KMS-11 (cell line): ENCODE measurements around the gene PRDM2.

Source experiments
- H2AFZ ChIP-seq: fragments of 200-600 bp; sonication (generic); 2 replicates; pipeline ENCODE4 v1.6.1; 2016; ENCODE audit warnings: antibody characterized with exemption, mixed run types, low read depth
- H3K27ac ChIP-seq: fragments of 200-600 bp; sonication (generic); 2 replicates; pipeline ENCODE4 v1.6.1; 2016; ENCODE audit warnings: mild to moderate bottlenecking, mixed run types
- H3K27me3 ChIP-seq: fragments of 200-600 bp; sonication (generic); 2 replicates; pipeline ENCODE4 v1.6.1; 2017; ENCODE audit warnings: mild to moderate bottlenecking, low read depth, mixed run types, moderate library complexity; ENCODE audit not compliant: insufficient read depth
- H3K36me3 ChIP-seq: fragments of 200-600 bp; sonication (generic); 2 replicates; pipeline ENCODE4 v1.6.1; 2017; ENCODE audit warnings: mild to moderate bottlenecking, mixed run types; ENCODE audit not compliant: insufficient read depth
- H3K4me1 ChIP-seq: fragments of 200-600 bp; sonication (generic); 2 replicates; pipeline ENCODE4 v1.6.1; 2016; ENCODE audit warnings: mild to moderate bottlenecking, low read depth, mixed run types; ENCODE audit not compliant: poor library complexity, severe bottlenecking
- H3K4me2 ChIP-seq: fragments of 200-600 bp; sonication (generic); 2 replicates; pipeline ENCODE4 v1.7.0; 2016; ENCODE audit warnings: mild to moderate bottlenecking, mixed run types
- H3K4me3 ChIP-seq: fragments of 200-600 bp; sonication (generic); IDR thresholded peaks from 2 replicates; pipeline ENCODE4 v1.6.1; 2017; ENCODE audit warnings: low read depth, low read length, mixed read lengths; ENCODE audit not compliant: insufficient read depth
- H3K79me2 ChIP-seq: fragments of 200-600 bp; sonication (generic); 2 replicates; pipeline ENCODE4 v1.6.1; 2016; ENCODE audit warnings: low read depth, mixed run types; ENCODE audit not compliant: insufficient read depth
- H3K9ac ChIP-seq: fragments of 200-600 bp; sonication (generic); 2 replicates; pipeline ENCODE4 v1.6.1; 2016; ENCODE audit warnings: mild to moderate bottlenecking, mixed run types
- H4K20me1 ChIP-seq: fragments of 200-600 bp; sonication (generic); 2 replicates; pipeline ENCODE4 v1.6.1; 2016; ENCODE audit warnings: mild to moderate bottlenecking, mixed run types; ENCODE audit not compliant: insufficient read depth
- TF ChIP-seq, protein P1 (sequence below): fragments of 200-600 bp; sonication (generic); conservative IDR thresholded peaks from 2 replicates; pipeline ENCODE4 v1.6.1; 2017; ENCODE audit warnings: low read depth, mild to moderate bottlenecking, antibody characterized with exemption, low read length, moderate library complexity, mixed read lengths

Gene PRDM2

DNA sequence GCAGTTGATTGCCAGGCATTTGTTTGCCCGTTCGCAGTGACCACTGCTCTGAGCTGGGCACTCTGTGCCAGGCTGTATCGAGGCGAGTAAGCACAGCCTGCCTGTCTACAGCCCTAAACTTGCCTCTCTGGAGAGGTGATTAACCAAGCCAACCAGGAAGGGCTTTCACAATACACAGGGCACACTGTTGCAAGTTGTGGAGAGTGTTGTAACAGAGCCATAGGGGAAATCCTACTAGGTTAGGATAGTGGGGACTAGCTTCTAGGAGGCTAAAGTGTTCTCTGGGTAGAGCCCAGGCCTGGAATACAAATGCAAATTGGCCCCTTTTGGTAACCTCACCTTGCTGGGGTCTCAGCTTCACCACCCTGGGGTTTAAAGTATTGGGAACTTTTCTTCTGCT lies 23.8 kb downstream of the PRDM2 start:
- TF ChIP-seq, protein P1, sequence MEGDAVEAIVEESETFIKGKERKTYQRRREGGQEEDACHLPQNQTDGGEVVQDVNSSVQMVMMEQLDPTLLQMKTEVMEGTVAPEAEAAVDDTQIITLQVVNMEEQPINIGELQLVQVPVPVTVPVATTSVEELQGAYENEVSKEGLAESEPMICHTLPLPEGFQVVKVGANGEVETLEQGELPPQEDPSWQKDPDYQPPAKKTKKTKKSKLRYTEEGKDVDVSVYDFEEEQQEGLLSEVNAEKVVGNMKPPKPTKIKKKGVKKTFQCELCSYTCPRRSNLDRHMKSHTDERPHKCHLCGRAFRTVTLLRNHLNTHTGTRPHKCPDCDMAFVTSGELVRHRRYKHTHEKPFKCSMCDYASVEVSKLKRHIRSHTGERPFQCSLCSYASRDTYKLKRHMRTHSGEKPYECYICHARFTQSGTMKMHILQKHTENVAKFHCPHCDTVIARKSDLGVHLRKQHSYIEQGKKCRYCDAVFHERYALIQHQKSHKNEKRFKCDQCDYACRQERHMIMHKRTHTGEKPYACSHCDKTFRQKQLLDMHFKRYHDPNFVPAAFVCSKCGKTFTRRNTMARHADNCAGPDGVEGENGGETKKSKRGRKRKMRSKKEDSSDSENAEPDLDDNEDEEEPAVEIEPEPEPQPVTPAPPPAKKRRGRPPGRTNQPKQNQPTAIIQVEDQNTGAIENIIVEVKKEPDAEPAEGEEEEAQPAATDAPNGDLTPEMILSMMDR, result no peak
- no peaks in the 10 kb centered on the region for H3K27me3 ChIP-seq
- no peaks in the 10 kb centered on the region for H3K36me3 ChIP-seq
- no peaks in the 10 kb centered on the region for H4K20me1 ChIP-seq
- no peak overlapping the region for H3K27ac ChIP-seq
- H3K4me3 ChIP-seq, result no peak overlapping the region
- H3K9ac ChIP-seq, result no peak overlapping the region
- peaks cover 18% of the 10 kb centered on the region for H3K4me1 ChIP-seq
- H3K4me2 ChIP-seq, result no peak overlapping the region
- peaks cover 15% of the 10 kb centered on the region; the same call in 1 of the 2 replicates for H3K79me2 ChIP-seq
- no peak overlapping the region for H2AFZ ChIP-seq

DNA sequence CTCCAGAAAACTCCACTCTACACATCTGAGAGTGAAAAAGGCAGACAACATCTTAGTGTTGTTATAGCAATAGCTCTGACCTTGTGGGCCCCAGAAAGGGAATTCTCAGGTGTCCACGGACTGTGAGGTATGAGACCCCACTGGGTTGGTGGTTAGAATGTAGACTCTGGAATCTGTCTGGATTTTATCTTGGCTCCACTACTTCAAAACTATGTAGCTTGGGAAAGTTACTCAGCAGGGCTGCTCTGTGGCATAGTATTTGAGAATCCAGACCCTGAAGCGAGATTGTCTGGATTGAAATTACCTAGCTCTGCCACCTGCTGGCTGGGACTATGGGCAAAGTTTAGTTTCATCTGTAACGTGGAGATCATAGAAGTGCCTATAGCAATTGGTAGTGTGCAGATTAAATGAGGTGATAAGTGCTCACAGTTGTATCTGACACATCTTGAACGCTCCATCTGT lies 25.8 kb downstream of the PRDM2 start:
- Histone ChIP-seq H3K9ac (no peak overlapping the region), H2AFZ (no peak overlapping the region), H3K4me3 (no peak overlapping the region), H3K4me1 (peaks cover 35% of the 10 kb centered on the region), H3K27ac (peak overlapping the region; percentile 0; the same call in 1 of the 2 replicates), H3K79me2 (peaks cover 8% of the 10 kb centered on the region; the same call in 1 of the 2 replicates), H3K36me3 (no peaks in the 10 kb centered on the region), H3K4me2 (0 out of 2 replicates have a peak overlapping the region, but pooled peaks have one; percentile 8), H4K20me1 (no peaks in the 10 kb centered on the region), H3K27me3 (no peaks in the 10 kb centered on the region)
- TF ChIP-seq, protein P1, result peak; percentile 66

DNA sequence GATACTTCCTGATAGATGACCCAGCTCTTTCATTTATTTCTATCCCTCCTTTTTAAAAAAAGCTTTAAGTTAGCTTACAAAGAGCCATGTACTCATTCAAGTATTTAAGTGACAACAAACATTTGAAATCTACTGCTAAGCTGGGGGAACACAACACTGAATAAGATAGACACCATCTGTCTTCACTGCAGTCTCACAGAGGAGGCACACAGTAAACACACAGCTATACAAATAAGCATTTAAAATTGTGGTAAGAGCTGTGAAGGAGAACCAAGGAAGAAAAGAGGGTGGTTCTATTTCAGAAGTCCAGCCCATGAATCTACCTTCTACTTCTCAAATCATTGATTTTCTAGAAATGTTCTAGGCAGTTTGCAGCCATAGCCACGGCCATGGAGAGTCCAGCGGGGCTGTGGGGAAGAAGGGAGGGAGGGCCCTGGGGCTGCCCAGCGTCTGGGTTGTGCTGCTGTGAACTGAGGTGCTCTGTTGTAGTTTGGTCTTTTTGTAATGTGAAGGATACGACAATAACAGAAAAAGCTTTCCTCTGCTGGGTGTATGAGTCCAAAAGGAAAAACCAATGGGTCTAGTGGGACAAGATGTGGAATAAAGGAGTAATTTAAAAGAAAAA lies 28.2 kb downstream of the PRDM2 start:
- H3K4me2 ChIP-seq, result no peak overlapping the region
- H3K4me1 ChIP-seq, result peaks cover 55% of the 10 kb centered on the region
- no peak overlapping the region; the same call in 1 of the 2 replicates for H3K27ac ChIP-seq
- H2AFZ ChIP-seq, result no peak overlapping the region
- H3K4me3 ChIP-seq, result no peak overlapping the region
- H4K20me1 ChIP-seq, result no peaks in the 10 kb centered on the region
- no peak overlapping the region for H3K9ac ChIP-seq
- no peaks in the 10 kb centered on the region for H3K36me3 ChIP-seq
- H3K27me3 ChIP-seq, result no peaks in the 10 kb centered on the region
- H3K79me2 ChIP-seq, result peaks cover 11% of the 10 kb centered on the region; the same call in 1 of the 2 replicates
- TF ChIP-seq, protein P1, result no peak

DNA sequence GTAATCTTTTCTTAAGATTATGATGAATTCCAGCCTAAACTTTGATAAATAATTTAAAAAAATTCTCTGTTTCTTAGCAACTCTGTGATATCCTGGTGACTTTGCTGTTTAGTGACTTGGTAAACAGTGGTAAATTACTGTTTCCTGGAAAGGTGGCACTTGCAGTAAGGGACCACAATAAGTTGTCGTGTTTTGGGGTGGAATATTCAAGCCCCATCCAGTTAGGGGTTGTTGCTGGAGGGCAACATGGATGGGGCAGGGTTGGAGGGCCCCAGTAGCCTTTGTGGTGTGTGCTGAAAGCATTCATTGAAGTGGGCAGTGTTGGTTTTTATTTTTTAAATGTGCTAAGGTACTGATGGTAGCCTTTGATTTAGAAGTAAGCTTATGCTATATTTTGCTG lies 30.3 kb downstream of the PRDM2 start:
- H3K4me1 ChIP-seq, result peaks cover 54% of the 10 kb centered on the region
- H3K4me2 ChIP-seq, result peak overlapping the region; percentile 89
- H3K27ac ChIP-seq, result peak overlapping the region; percentile 95
- peak overlapping the region; percentile 40 for H3K4me3 ChIP-seq
- H3K79me2 ChIP-seq, result peaks cover 13% of the 10 kb centered on the region; the same call in 1 of the 2 replicates
- no peaks in the 10 kb centered on the region for H3K27me3 ChIP-seq
- H3K36me3 ChIP-seq, result no peaks in the 10 kb centered on the region
- H2AFZ ChIP-seq, result peak overlapping the region; percentile 20; the same call in 1 of the 2 replicates
- TF ChIP-seq, protein P1, result no peak
- no peaks in the 10 kb centered on the region for H4K20me1 ChIP-seq
- peak overlapping the region; percentile 61 for H3K9ac ChIP-seq
